DLD1 (cell line): ENCODE measurements around the gene CYP2J2.
"Not testable (repeated sequence)": the region's sequence is repeated elsewhere in the genome, so short reads cannot be mapped to it uniquely, and the experiment has no call there.

ENCODE experiments used
- in situ Hi-C: cut with HindIII; loops from 2 replicates; pipeline ENCODE4 v1.10.0; 2017; ENCODE audit warnings: low sequenced_read_pairs

CYP2J2 gene

DNA sequence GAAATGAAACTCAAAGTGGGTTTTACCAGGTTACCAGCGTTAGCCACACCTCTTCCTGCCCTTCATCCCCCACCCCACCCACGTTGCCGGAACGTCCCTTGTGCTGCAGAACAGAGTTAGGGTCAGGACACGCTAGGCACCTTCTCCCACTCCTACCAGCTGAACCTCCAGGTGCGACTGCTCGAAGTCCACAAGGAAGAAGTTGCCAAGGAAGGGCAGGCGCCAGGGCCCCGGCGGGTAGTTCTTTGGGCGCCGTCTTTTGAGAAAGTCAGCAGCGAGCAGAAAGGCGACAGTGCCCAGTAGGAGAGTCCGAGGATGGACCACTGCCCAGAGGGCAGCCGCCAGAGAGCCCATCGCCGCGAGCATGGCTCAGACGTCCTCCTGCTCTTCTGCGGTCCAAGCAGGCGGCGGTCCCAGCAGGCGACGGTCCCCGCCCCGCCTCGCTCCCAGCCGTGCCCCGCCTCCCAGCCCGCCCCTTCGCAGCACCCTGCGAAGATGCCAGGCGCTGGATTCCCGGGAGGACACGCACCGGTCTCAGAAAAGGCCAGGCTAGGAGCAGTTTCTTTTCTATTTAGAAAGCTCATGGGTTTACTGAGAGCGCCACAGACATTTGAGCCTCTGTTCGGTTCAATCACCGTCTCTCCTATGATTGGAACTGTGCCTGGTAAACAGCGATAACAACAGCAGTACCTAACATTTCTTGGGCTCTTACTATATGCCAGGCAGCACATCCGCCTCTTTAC lies at the start of gene CYP2J2:
CYP2J2 (minus strand) TSS at position 393 of the 743 bp plus-strand sequence; CDS start at position 366, 27 bp downstream.
- in situ Hi-C loops: no loop called here

DNA sequence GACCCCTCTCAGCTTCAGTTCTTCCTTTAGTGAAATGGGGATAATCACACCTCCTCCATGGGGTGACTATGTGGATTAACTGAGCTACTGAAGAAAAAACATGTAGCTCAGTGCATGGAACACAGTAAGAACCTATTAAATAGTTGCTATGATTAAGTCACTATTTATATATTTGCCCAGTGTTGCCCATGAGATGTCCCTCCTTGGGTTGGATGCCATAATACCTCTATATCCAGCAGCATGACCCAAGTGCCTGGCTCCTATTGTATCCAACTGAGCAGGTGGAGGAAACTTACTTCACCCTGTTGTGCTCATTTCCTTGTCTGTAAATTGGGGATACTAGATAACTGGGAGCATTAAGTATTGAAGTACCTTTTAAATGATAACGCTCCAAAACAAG lies 47.1 kb upstream of the CYP2J2 start:
- in situ Hi-C loops: no loop called here

GRCh38 chr1:59972216-59972927 lies 45.8 kb upstream of the CYP2J2 start:
- in situ Hi-C loops: no loop called here

DNA sequence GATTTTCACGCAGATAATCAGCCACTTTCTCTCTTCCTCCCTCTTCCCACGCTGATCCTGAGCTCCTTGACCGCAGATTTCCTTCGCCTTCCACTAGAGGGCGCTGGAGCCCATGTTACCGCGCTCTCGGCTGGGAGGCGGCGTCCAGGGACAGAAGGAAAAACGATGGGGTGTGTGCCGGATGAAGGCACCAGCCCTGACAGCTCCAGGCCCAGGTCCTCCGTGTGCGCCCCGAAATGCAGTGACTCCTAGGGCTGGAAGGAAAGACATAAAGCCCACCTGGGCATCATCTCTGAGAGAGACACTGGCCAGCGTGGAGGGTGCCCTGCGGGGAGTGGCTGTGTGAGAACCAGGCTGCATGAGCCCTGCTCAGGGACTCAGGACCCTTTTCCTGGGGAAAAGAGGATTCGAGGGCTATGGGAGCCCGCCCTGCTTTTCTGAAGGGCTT lies 44.9 kb upstream of the CYP2J2 start:
- in situ Hi-C loops: no loop called here

GRCh38 chr1:59969542-59970175 lies 43.1 kb upstream of the CYP2J2 start:
- in situ Hi-C loops: not testable (repeated sequence)

GRCh38 chr1:59968746-59969145 lies 42.2 kb upstream of the CYP2J2 start:
- in situ Hi-C loops: not testable (repeated sequence)

DNA sequence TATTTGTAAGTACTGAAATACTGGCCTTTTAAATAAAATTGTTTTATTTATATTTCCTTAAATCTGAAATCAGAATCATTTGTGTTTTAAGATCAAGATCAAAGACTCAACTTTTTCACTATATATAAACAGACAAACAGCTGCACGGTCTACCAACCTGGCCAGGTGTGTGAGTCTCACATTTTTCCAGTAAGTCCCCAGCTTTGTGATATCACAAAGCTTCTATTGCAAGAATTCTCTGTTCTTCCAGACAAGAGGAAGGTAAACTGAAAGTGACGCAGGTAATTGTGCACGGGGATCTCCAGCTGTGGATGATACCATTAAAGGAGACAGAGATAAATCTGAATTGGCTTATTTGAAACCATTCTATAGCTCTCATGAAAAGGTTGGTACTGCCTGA lies 41.2 kb upstream of the CYP2J2 start:
- in situ Hi-C loops: no loop called here

DNA sequence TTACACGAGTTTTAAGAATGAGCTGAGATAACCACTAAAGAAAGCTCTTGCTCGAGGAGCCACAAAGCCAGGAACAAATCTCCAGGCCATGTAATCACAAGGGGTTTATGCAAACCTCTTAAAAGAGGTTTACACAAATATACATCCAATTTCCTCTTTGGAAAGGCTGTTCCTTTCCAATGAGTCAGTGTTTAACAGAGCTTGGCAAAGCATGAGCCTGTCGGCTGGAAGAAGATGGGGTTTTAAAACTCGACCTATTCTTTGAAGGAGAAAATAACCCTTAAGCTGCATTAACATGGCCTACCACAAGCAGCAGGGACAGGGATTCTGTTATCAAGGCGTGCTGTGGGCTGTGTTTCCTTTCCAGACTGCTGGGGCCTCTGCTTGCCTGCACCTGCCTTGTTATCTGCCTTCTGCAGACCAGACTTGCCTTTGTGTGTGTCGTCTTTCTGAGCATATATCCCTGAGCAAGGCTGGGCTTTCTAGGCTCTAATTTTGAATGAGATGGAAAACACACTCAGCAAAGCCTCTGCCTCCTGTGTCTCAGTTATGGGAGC lies 40.6 kb upstream of the CYP2J2 start:
- in situ Hi-C loops: no loop called here

GRCh38 chr1:59952065-59952464 lies 25.5 kb upstream of the CYP2J2 start:
- in situ Hi-C loops: no loop called here

DNA sequence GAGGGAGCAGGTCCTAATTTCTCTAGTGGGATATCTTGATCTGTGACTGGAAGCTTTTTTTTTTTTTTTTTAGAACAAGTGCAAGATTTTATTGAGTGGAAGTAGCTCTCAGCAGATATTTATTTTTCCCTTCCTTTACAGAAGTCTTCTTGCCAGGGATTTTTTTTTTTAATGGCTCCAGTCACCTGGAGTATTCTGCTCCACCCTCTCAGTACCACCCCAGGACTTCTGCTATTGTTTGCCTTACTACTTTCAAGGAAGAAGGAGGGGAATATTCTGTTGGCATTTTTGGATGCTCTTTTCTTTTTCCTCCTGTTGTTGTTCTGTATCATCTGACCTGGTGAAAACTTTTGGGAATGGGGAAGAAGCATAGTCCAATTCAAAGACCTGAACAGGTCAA lies 23.1 kb upstream of the CYP2J2 start:
- in situ Hi-C loops: no loop called here

DNA sequence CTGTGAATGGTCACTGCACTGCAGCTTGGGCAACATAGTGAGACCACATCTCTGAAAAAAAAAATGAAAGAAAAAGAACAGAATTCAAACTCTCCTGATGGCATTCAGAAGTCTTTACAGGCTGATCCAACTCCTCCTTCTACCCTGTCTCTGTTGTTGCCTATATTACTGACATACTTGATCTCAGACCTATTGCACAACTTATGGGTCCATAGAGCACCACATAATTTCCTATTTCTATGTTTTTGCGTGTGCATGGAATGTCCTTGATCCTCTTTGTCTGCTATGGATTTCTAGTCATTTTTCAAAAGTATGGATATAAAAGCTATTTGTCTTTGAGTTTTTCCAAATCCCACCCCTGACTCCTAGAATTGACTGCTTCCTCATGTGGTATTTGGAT lies 22.4 kb upstream of the CYP2J2 start:
- in situ Hi-C loops: no loop called here

GRCh38 chr1:59947047-59947938 lies 20.7 kb upstream of the CYP2J2 start:
- in situ Hi-C loops: no loop called here

DNA sequence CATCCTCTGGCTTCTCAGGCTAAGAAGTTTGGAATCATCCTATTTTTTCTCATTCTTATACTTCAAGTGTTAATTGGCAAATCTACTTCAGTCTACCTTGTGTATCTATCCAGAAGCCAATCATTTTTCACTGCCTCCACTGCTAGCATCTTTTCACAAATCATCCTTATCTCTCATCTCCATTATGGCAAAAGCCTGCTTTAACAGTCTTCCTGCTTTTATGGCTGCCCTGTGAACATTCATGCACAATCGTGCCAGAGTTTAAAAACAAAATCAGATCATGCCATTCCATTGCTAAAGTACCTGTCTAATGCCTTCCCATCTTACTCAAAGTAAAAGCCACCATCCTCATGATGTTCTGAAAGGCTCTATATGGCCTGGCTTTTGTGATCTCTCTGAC lies 19.2 kb upstream of the CYP2J2 start:
- in situ Hi-C loops: no loop called here

GRCh38 chr1:59939393-59939792 lies 12.8 kb upstream of the CYP2J2 start:
- in situ Hi-C loops: no loop called here

DNA sequence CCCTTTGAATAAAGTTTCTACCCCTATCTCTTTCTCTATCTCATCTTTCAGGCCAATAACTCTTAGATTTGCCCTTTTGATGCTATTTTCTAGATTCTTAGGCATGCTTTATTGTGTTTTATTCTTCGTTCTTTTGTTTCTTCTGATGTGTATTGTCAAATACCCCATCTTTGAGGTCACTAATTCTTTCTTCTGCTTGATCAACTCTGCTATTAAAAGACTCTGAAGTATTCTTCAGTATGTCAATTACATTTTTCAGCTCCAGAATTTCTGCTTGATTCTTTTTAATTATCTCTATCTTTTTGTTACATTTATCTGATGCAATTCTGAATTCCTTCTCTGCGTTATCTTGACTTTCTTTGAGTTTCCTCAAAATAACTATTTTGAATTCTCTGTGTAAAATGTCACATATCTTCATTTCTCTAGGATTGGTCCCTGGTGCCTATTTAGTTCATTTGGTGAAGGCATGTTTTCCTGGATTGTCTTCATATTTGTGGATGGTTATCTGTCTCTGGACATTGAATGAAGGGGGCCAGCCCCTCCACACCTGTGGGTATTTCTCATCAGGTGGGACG lies 11.2 kb upstream of the CYP2J2 start:
- in situ Hi-C loops: no loop called here

GRCh38 chr1:59936358-59936821 lies 9.8 kb upstream of the CYP2J2 start:
- in situ Hi-C loops: no loop called here

- in situ Hi-C loops: no loop called here
Observed at GRCh38 chr1:59928996-59929395, 2.4 kb upstream of the CYP2J2 start.

GRCh38 chr1:59927213-59927612 lies 640 bp upstream of the CYP2J2 start:
- in situ Hi-C loops: no loop called here

- in situ Hi-C loops: no loop called here
Observed at GRCh38 chr1:59924653-59925052, 1.9 kb downstream of the CYP2J2 start.

DNA sequence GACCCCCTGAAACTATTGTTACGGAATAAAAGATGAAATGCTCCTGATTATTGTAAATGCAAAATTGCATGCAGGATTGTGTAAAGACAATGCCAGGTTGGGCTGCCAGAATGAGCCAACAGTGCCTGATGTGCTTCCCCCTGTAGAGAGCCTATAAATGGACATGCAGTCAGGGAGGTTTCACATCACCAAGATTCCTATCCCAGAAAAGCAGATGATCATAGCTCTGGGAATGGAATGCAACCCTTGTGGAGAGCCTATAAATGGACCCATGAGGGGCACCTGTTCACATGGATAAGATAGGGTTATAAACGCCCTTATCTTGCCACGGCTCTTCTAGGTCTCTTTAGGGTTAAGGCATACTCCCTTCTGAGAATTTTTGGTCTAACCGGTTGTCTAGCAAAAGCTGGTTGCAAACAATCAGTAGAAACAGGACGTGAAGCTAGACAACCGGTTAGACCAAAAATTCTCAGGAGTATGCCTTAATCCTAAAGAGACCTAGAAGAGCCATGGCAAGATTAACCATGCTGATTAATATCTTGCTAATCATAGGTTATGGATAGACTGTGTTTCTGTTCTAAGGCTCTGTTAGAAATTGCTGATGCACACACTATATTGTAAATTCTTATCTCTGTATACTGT lies 5.2 kb downstream of the CYP2J2 start:
- in situ Hi-C loops: not testable (repeated sequence)
